Spleen (tissue), 7 donors: Measurements from ENCODE around the gene CHRM3.

ENCODE experiments used
- POLR2AphosphoS5 ChIP-seq, 3 donors: sonication (generic); formaldehyde crosslinking; IDR thresholded peaks; one replicate each; pipeline ENCODE4 v1.5.1; 2017; ENCODE audit warnings: antibody characterized with exemption in 3 of 3
- TF ChIP-seq, protein P1 (sequence below), 11 experiments: fragments of 200-600 bp in 7 of 11; fragments of 450-650 bp in 4 of 11; sonication (generic) in 4 of 11; IDR thresholded peaks in 8 of 11; conservative IDR thresholded peaks in 3 of 11; 1 replicate in 7 of 11; 2 replicates in 4 of 11; pipeline versions ENCODE4 v1.4.0 to v1.8.0; 2016 to 2021; ENCODE audit warnings: antibody characterized with exemption in 11 of 11, inconsistent platforms in 4 of 11, mild to moderate bottlenecking in 1 of 11
- donor health status: DM: no; HTN: no; CAD: no; lungs with moderate emphysema.
- donor health status: DM: no; HTN: no; CAD: no.
- donor health status: DM: no; HTN: no; CAD: no.

- TF ChIP-seq, protein P1, sequence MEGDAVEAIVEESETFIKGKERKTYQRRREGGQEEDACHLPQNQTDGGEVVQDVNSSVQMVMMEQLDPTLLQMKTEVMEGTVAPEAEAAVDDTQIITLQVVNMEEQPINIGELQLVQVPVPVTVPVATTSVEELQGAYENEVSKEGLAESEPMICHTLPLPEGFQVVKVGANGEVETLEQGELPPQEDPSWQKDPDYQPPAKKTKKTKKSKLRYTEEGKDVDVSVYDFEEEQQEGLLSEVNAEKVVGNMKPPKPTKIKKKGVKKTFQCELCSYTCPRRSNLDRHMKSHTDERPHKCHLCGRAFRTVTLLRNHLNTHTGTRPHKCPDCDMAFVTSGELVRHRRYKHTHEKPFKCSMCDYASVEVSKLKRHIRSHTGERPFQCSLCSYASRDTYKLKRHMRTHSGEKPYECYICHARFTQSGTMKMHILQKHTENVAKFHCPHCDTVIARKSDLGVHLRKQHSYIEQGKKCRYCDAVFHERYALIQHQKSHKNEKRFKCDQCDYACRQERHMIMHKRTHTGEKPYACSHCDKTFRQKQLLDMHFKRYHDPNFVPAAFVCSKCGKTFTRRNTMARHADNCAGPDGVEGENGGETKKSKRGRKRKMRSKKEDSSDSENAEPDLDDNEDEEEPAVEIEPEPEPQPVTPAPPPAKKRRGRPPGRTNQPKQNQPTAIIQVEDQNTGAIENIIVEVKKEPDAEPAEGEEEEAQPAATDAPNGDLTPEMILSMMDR (IDR thresholded peaks at IDR 0.05 in 8 of 11, conservative IDR thresholded peaks at IDR 0.05 in 3 of 11), result no peak
- TF ChIP-seq POLR2AphosphoS5 (IDR thresholded peaks at IDR 0.05), result no peak
Observed at GRCh38 chr1:239354231-239354630, 32.1 kb upstream of the CHRM3 start.
